Left ventricle myocardium superior (tissue), 1 donor: ENCODE results near the gene TMC5. TPM values are rescaled to one million over a fixed set of nuclear protein-coding genes. Genes with fewer than 3 reads are reported as not detected.

Source experiments
- ATAC-seq: fragments of 200-7000 bp; cut with Tn5 transposase; one replicate; pipeline ENCODE4 v1.9.1; 2020; ENCODE audit warnings: mild to moderate bottlenecking, moderate library complexity
- DNase-seq: peaks from one replicate; pipeline ENCODE4 v3.0.0-alpha.2; 2020
- intact Hi-C: fragments of 100-400 bp; cut with micrococcal nuclease; formaldehyde crosslinking; loops from one replicate; pipeline ENCODE4 v1.11.0; 2022
- total RNA-seq: library from RNA; stranded (reverse); fragmentation: NEBNext Ultra II Directional; extraction: Animal tissue kit (Norgen Biotek cat#: 25700); gene quantifications from one replicate; pipeline ENCODE4 v1.2.1, GENCODE V29; 2021
- donor health status: DM: no; HTN: yes; CAD: no; lungs with severe emphysema.

TMC5 gene
- total RNA-seq, 1 donor from 2014 or later: not detected

GRCh38 chr16:19497176-19497575, 79.5 kb downstream of the TMC5 start:
- ATAC-seq: no peak
- intact Hi-C loops: no loop called here

GRCh38 chr16:19499006-19499405, 81.3 kb downstream of the TMC5 start:
- intact Hi-C loops: no loop called here
- no peak for ATAC-seq
- DNase-seq: no peak

More at GRCh38 chr16:19497176-19497575, 79.5 kb downstream of the TMC5 start:
- no peak for DNase-seq

- intact Hi-C loops: no loop called here
- ATAC-seq (no peak), DNase-seq (no peak)
These were observed 81.8 kb downstream of the TMC5 start for GRCh38 chr16:19499481-19499880.

GRCh38 chr16:19502395-19503131, 84.9 kb downstream of the TMC5 start:
- DNase-seq: peak; percentile 63
- ATAC-seq: peak; percentile 65
- intact Hi-C loops: no loop called here

- ATAC-seq (no peak), DNase-seq (no peak)
- intact Hi-C loops: no loop called here
These were observed 85.9 kb downstream of the TMC5 start for GRCh38 chr16:19503461-19504075.

GRCh38 chr16:19505600-19506303, 88.1 kb downstream of the TMC5 start:
- DNase-seq: no peak
- intact Hi-C loops: no loop called here
- peak; percentile 68 for ATAC-seq

- intact Hi-C loops: no loop called here
- DNase-seq: no peak
These were observed 89.3 kb downstream of the TMC5 start for GRCh38 chr16:19506965-19507364.

GRCh38 chr16:19507867-19508266, 90.2 kb downstream of the TMC5 start:
- DNase-seq: no peak
- ATAC-seq: no peak
- intact Hi-C loops: no loop called here

More at GRCh38 chr16:19506965-19507364, 89.3 kb downstream of the TMC5 start:
- ATAC-seq: no peak

GRCh38 chr16:19512297-19512696, 94.6 kb downstream of the TMC5 start:
- intact Hi-C loops: no loop called here
- ATAC-seq (no peak), DNase-seq (no peak)

- peak; percentile 47 for ATAC-seq
- intact Hi-C loops: no loop called here
- DNase-seq: no peak
These were observed 95.8 kb downstream of the TMC5 start for GRCh38 chr16:19513377-19514053.

GRCh38 chr16:19515757-19516156, 98.1 kb downstream of the TMC5 start:
- no peak for DNase-seq
- intact Hi-C loops: no loop called here
- ATAC-seq: no peak

GRCh38 chr16:19517424-19518089, 99.9 kb downstream of the TMC5 start:
- ATAC-seq (no peak), DNase-seq (no peak)
- intact Hi-C loops: no loop called here

GRCh38 chr16:19518388-19518787, 100.7 kb downstream of the TMC5 start:
- no peak for DNase-seq
- ATAC-seq: no peak
- intact Hi-C loops: no loop called here

- intact Hi-C loops: no loop called here
- no peak for ATAC-seq
These were observed 103.2 kb downstream of the TMC5 start for GRCh38 chr16:19520861-19521331.

GRCh38 chr16:19521471-19522396, 104.1 kb downstream of the TMC5 start, which contains the start of gene GDE1:
GDE1 (minus strand) TSS chr16:19522098; CDS start chr16:19521964, 134 bp downstream.
- intact Hi-C loops: no loop called here
- DNase-seq: peak; percentile 98
- ATAC-seq: peak; percentile 93

More at GRCh38 chr16:19520861-19521331, 103.2 kb downstream of the TMC5 start:
- DNase-seq: no peak

- ATAC-seq (no peak), DNase-seq (no peak)
- intact Hi-C loops: no loop called here
These were observed 104.7 kb downstream of the TMC5 start for GRCh38 chr16:19522397-19522732.

GRCh38 chr16:19522760-19523159, 105.1 kb downstream of the TMC5 start:
- ATAC-seq (no peak), DNase-seq (no peak)
- intact Hi-C loops: no loop called here

GRCh38 chr16:19523184-19523558, 105.5 kb downstream of the TMC5 start:
- ATAC-seq: no peak
- intact Hi-C loops: no loop called here
- no peak for DNase-seq
